ENCODE results near the gene KNDC1.
"Not testable (repeated sequence)": the region's sequence is repeated elsewhere in the genome, so short reads cannot be mapped to it uniquely, and the experiment has no call there.

KNDC1 gene, protein sequence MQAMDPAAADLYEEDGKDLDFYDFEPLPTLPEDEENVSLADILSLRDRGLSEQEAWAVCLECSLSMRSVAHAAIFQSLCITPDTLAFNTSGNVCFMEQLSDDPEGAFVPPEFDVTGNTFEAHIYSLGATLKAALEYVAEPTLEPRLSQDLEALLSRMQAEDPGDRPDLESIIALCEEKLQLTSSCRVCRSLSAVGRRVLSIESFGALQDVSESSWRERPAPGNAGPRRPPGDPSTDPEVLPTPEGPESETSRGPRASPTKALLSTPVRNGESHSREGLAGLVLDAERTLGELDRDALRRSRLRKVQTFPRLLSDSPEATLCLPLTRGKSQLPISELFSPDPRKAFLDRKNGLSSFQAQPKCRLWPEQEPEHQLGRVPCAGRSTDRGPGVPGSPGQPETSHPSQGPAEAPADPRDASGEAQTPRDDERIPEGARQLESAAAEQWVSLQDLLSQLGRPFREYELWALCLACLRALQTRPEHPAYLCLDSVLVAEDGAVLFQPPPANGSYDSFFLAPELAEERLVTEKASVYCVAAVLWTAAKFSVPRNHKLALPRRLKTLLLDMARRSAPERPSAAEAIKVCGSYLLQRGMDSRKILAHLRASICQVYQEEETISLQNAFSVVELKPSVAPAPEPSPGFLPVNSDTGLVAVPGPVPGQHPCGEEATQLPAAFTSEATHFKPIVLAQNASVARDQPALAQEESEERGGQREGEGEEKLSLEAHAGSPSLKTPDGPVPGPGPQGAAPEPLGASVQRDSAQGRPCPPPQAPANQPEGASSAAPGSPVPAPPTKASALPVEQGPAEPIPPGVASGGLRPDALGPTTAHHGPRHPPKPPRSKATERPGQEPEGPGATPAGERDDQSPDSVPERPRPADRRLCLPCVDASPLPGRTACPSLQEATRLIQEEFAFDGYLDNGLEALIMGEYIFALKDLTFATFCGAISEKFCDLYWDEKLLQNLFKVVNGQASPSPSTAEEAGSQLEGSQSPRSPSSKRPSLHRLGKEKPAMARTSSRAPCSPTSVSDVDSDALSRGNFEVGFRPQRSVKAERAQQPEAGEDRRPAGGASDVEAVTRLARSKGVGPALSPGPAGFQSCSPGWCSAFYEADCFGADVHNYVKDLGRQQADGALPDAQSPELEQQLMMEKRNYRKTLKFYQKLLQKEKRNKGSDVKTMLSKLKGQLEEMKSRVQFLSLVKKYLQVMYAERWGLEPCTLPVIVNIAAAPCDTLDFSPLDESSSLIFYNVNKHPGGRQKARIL (N-terminal part only)

DNA sequence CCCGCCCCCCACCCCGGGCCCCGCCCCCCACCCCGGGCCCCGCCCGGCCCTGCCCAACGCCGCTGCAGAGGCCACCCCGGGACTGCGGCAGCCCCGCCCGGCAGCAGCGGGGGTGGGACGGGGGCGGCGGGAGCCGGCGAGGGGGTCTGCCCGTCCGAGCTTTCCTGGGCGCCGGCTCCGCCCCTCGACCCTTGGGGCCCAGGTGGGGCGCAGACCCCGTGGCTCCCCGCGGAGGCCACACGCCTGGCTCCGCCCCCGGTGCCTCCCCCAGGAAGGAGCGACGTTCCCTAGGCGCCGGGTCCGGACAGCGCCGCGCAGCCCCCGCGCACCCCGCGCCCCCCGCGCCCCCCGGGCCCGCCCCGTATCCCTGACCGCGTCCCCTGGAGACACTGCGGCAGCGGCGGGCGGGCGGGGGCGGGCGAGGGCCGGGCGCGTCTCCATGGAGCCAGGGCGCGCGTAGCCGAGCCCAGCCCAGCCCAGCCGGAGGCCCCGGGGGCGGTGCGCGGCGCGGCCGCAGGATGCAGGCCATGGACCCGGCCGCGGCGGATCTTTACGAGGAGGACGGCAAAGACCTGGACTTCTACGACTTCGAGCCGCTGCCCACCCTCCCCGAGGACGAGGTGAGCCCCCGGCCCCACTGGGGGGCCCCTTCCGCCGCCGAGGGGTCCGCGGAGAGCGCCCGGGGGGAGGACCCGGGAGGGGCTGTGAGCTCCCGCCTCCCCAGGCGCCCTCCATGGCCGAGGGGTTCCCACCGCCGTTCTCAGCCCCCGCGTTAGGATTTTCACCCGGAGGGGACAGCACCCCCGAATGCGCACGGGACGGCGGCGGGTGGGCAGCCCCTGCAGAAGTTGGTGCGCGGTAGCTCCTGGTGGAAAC, at the start of gene KNDC1:
Gene KNDC1 (plus strand): TSS at position 270 of the 876 bp plus-strand sequence. CDS start 249 bp downstream, at position 519.
- DNase-seq (ENCODE audit: extremely low spot score, insufficient read length, low read depth) = no peak
- no peak for FAIRE-seq

DNA sequence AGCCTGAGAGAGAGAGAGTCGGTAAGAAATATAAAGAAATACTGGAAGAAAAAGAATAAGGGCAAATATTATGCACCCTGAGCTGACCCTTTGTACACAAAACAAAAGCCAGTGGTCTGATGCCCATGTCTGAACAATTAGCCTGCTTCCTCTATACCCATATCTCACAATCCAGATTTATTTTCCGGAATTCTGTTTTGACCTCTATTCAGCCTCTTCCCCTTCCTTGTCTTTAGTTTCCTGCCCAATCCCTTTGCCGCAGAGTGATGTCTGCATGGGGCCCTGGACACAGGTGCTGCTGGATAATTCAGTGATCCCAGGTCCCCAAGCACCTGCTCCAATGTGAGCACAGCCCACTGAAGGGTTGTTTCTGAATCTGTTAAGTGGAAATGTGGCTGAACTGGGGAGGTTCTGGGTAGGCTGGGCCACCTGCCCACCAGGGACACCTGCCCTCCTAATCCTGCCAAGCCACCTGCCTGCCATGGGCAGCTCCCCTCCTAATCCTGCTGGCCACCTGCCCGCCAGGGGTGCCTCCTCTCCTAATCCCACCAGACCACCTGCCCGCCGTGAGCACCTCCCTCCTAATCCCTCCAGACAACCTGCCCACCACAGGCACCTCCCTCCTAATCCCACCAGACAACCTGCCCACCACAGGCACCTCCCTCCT, 49.3 kb upstream of the KNDC1 start:
- DNase-seq (ENCODE audit: extremely low spot score, insufficient read length, low read depth) (no peak), FAIRE-seq (no peak)

DNA sequence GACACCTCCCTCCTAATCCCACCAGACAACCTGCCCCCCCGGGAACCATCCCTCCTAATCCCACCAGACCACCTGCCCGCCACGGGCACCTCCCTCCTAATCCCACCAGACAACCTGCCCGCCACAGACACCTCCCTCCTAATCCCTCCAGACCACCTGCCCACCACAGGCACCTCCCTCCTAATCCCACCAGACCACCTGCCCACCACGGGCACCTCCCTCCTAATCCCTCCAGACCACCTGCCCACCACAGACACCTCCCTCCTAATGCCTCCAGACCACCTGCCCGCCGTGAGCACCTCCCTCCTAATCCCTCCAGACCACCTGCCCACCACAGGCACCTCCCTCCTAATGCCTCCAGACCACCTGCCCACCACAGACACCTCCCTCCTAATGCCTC, 48.4 kb upstream of the KNDC1 start:
- not testable (repeated sequence) for FAIRE-seq

GRCh38 chr10:133113146-133113830, 46.7 kb upstream of the KNDC1 start:
- DNase-seq (ENCODE audit: extremely low spot score, insufficient read length, low read depth) (no peak), FAIRE-seq (no peak)

More for the DNA sequence above, 48.4 kb upstream of the KNDC1 start:
- DNase-seq (ENCODE audit: extremely low spot score, insufficient read length, low read depth) = not testable (repeated sequence)

DNA sequence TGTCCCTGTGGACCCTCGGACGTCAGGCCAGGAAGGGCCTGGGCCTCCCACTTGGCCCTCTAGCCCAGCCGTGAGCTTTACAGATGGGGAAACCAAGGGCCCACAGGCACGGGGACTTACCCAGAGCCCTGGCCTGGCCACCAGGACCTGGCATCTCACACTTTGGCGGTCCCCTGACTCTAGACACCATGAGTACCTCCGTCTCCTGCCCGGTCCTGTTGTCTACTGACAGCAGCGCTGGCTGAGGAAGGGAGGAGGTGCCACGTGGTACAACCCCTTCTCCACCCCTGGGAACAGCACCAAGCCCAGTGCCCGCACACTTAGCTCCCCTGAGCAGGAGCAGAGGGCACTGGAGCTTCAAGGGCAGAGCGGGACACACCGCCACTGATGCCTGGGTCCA, 46.2 kb upstream of the KNDC1 start:
- no peak for FAIRE-seq
- DNase-seq (ENCODE audit: extremely low spot score, insufficient read length, low read depth) = no peak

- no peak for DNase-seq (ENCODE audit: extremely low spot score, insufficient read length, low read depth)
- FAIRE-seq = no peak
Measured at GRCh38 chr10:133114251-133114650, 45.8 kb upstream of the KNDC1 start.

- FAIRE-seq = no peak
- DNase-seq (ENCODE audit: extremely low spot score, insufficient read length, low read depth) = no peak
Measured at GRCh38 chr10:133114726-133115452, 45.1 kb upstream of the KNDC1 start.

DNA sequence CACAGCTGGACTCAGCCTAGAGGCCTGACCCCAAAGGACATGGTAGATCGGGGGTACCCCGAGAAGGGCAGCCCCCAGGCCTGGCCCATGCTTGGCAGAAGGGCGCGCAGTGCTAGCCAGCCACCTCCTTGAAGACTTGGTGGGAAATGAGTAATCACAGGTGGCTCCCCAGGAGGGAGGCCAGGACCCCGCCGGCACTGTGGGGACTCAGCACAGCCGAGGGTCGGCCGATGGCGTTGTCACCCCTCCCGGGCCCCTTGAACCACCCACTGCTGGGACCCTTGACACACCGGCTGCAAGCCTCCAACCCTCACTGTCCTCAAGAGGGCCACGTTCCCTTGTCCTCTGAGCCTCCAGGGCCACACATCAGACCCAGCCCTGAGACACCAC, 44.6 kb upstream of the KNDC1 start:
- no peak for FAIRE-seq

DNA sequence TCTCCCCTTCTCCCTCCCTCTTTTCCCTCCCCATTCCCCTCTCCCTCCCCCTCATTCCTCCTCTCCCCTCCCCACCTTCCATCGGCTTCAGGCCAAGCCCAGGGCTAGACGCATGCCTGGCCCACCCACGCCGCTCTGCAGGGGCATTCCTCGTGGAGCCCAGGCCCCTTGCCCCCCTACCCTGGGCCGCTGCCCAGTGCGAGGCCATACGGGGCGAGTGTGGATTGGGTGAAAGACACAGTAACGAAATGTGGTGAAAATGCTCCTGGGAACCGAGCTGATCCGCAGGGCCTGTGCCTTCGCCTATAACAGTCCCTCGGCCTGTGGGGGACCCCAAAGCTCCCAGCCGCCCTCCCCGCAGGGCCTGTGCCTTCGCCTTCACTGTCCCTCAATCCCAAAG, 44.0 kb upstream of the KNDC1 start:
- DNase-seq (ENCODE audit: extremely low spot score, insufficient read length, low read depth) (no peak), FAIRE-seq (no peak)

More for the DNA sequence above, 44.6 kb upstream of the KNDC1 start:
- no peak for DNase-seq (ENCODE audit: extremely low spot score, insufficient read length, low read depth)

GRCh38 chr10:133116455-133116854, 43.6 kb upstream of the KNDC1 start:
- no peak for FAIRE-seq

GRCh38 chr10:133117036-133117687, 42.9 kb upstream of the KNDC1 start:
- DNase-seq (ENCODE audit: extremely low spot score, insufficient read length, low read depth) = no peak
- no peak for FAIRE-seq

More at GRCh38 chr10:133116455-133116854, 43.6 kb upstream of the KNDC1 start:
- no peak for DNase-seq (ENCODE audit: extremely low spot score, insufficient read length, low read depth)

- DNase-seq (ENCODE audit: extremely low spot score, insufficient read length, low read depth) (no peak), FAIRE-seq (no peak)
Measured at GRCh38 chr10:133117688-133118071, 42.3 kb upstream of the KNDC1 start.

- FAIRE-seq = no peak
- DNase-seq (ENCODE audit: extremely low spot score, insufficient read length, low read depth) = no peak
Measured at GRCh38 chr10:133121479-133121878, 38.5 kb upstream of the KNDC1 start.

DNA sequence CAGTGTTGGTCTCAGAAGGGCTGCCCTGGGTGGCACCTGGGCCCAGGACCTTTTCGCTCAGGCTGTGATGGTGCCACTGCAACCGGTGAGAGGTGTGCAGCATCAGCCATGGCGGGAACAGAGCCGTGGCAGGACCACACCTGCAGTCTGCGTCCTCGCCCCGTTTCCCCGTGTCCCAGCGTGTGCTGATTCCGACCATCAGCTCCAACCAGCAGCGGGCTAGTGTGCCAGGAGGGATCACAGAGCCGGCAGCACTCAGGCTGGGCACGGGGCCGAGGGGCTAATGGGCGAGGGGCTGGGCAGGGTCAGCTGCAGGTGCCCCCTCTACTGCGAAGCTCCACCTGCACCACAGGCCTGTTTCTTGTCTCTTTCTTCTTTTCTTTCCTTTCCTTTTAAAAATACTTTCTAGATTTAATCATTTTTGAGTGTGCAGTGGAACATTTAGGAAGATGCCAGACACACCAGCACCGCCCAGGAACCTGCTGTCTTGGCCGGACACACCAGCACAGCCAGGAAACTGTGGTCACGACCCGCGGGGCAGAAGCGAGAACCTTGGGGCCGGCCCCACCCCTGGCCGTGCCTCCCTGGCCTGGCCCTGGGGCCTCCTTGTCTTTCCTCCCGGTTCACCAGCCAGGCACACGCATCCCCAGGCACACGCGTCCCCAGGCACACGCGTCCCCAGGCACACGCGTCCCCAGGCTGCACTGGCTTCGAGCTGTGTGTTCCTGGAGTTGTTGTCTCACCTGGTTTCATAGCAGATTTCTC, 37.7 kb upstream of the KNDC1 start:
- DNase-seq (ENCODE audit: extremely low spot score, insufficient read length, low read depth) (no peak), FAIRE-seq (no peak)

DNA sequence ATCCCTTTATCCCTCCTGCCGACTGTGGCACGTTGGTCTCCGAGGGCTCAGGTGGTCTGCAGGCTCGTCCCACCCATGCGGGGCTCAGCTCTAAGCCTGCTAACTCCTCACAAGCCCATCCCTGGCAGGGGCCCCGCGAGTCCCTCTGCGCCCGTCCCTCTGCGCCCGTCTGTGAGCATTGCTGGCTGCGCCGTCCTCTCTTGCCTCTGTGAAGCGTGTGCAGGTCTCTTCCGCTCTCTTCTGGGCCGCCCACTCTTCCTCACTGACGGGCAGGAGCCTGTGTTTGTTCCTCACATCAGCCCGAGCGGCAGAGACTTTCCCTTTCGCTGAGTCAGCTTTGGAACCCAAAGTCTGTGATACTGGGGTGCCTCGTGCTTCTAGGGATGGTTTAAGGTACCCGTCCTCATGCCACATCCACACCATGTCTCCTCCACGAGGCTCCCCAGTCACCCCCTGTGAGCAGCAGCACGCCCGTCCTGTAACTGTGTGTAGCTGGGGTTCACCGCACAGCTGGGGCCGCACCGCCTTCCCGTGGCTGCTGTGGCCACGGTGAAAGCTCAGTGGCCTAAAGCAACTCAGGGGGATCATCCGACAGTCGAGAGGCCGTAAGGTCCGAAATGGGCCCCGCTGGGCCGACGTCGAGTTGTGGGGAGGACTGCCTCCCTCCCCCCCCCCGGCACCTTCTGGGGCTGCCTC, 36.8 kb upstream of the KNDC1 start:
- FAIRE-seq (no peak), DNase-seq (ENCODE audit: extremely low spot score, insufficient read length, low read depth) (no peak)
